CD4-positive, alpha-beta T cell treated with Interleukin-6 for 4 hours (primary cell): ENCODE results near the gene TRMU.
A peak's percentile ranks its signal among the peaks of the same experiment; 100 is the strongest.
"Not testable (repeated sequence)": the region's sequence is repeated elsewhere in the genome, so short reads cannot be mapped to it uniquely, and the experiment has no call there.

Source experiments
- DNase-seq: peaks from one replicate; pipeline ENCODE4 v3.0.0-alpha.2; 2020; ENCODE audit warnings: mixed read lengths

The TRMU gene

DNA sequence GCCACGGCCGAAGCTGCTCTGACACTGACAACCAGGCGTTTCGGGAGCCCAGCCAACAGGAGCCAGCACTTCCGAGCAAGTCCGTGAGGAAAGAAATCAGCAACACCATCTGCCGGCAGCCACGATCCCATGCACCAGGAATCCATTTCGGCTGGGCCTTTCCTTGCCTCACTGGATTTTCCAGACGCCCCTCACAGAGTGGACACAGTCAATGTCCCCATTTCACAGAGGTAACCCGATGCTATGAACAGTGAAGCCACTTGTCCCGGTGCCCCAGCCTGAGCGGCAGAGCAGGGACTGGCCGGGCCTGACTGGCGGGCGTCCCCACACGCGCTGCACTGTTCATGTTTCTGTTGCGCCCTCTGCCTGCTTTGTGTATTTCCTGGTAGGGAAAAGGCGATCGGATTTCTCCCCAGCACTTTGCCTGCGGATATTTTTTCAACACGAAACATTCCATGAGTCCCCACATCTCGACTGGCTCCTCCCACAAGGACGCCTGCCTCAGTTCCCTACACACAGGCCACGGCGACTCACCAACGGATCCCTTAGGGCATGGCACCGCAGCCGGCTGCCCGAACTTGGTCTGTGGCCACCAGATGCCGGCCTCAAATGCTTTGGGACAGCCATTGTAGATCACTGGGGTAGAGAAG, 55.3 kb downstream of the TRMU start:
- DNase-seq: no peak

DNA sequence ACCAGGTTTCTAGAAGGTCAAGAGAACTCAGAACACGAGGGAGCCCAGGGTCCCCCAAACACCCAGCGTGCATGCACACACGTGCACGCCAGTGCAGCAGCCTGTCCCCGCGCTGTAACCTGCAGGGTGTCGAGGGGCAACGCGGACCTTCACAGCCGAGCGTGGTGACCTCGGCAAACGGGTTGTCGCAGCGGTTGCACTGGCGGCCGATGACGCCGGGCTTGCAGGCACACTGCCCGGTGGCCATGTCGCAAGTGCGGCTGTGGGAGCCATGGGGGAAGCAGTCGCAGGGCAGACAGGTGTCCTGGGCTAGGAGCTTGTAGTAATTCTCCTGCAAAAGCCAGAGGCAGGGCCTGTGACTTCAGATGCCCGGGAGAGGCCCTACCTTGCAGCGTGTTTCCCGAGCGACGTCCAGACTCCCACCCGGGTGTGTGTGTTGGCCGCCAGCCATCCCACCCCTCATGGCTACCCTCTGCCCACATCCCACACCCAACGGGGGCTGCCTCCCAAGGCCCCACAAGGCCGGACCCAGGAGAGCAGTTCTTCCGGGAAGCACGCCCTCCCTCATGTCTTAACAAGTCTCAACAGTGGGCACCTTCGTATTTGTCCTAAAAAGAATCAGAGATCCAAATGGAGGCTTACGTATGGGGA, 56.1 kb downstream of the TRMU start:
- DNase-seq: no peak

DNA sequence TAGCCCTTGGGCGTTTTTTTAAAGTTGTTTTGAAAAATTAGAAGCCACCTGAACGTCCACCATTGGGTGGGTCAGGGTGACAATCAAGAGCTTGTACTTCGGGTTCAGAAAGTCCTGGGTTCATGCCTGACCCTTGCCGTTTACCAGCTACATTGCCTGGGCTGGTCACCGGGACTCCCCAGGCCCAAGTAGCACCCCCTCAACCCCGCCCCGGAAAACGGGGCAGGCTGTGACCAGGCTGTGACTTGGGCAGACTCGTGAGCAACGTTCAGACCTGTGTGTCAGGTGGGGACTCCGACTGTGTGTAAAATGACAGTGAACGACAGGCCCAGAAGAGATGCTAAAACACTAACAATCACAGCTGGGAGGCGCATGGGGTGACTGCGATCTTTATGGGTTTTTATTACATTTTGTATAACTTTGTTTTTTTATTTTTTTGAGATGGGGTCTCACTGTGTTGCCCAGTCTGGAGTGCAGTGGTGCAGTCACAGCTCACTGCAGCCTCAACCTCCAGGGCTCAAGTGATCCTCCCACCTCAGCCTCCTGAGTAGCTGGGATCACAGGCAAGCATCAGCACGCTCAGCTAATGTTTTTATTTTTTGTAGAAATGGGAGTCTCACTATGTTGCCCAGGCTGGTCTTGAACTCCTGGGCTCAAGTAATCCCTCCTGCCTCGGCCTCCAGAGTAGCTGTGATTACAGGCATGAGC, 56.8 kb downstream of the TRMU start:
- DNase-seq: no peak

DNA sequence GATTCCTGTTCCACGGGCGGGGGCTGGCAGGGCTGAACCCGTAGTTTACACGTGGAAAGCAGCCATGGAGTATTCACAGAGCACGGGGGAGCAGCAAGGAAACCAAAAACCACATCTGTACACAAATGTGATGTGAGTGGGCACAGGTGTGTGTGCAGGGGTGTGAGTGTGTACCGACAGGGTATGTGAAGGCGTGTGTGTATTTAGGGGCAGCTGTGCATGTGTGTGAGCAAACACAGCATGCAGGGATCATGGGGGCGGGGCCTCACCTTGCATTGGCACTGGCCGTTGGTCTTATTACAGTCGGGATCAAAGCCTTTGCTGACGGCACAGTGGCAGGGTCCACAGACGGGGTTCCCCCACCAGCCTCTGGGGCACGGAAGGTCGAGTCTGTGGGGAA, 58.4 kb downstream of the TRMU start:
- DNase-seq: peak; percentile 2

DNA sequence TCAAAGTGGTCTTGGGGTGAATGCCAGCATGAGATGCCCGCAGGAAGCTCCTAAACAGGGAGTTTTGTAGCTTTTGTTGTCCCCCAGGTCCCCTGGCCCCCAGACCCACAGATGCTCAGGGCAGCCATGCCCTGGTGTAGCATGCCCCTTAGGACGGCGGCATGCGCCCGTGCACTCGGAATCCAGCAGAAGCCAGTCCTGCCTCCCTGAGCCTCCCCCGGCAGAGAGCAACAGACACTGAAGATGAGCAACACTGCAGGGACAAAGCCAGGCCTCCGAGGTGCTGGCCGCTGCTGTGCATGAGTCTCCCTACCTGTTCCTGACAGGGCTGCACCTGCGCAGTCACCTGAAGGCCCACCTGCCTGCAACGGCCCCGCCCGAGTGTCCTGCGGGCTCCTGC, 59.1 kb downstream of the TRMU start:
- DNase-seq: no peak

DNA sequence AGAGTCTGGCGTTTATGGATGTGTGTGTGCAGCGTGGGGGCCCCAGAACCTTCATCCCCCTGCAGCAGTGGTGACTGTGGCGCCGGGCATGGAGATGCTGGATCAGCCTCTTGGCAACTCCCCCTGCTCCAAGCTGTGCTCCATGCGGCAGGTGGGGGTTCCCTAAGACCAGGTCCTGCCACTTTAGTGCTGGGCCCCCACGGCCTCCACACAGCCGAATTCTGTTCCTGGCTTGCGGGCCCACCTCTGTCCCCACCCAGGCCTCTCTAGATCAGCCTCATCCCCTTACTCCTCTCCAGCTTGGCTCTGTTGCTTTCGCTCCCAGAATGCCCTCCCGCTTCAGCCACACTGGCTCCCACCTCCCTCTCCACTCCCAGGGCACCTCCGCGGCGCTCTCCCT, 59.6 kb downstream of the TRMU start:
- DNase-seq: no peak

DNA sequence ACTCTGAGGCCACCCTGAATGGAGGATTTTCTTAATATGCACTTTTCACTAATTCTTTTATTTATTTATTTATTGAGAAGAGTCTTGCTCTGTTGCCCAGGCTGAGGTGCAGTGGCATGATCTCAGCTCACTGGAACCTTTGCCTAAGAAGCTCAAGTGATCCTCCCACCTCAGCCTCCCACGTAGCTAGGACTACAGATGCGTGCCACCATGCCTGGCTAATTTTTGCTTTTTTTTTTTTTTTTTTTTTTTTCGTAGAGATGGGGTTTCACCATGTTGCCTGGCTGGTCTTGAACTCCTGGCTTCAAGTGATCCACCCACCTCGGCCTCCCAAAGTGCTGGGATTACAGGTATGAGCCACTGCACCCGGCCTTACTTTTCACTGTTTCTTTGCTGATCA, 61.5 kb downstream of the TRMU start:
- not testable (repeated sequence) for DNase-seq

DNA sequence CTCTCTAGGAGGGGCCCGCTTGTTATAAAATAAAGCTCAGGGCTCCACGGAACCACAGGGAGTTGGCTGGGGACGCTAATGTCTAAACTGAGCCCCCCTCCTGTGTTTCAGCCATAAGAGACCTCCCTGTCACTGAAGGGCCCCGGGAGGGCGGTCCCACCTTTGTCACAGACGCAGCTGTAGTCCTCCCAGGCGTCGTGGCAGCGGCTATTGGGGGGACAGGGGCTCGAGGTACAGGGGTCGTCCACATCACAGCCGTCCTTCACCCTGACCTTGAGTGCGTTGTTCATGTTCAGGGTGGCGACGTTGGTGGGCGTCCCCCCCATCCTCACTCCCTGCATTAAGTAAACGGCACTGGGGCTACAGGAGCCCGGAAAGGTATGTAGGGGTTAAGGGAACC, 62.0 kb downstream of the TRMU start:
- no peak for DNase-seq

DNA sequence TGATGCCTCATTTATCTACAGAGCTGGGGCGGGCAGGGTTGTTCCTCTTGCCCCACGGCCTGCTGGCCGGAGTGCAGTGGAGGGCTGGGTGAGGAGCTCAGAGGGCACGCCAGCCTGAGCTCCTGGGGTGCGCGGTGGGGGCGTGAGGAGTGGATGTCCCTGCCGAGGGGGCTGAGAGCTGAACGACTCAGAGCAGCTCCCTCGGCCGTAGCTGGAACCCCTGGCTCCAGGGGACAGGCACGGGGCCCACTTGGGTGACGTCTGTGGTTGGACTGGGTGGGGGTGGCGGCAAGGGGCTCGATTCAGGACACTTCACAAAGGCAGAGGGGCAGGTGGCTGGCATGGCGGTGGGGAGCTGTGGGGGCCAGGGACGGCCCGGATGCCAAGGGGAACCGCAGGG, 62.4 kb downstream of the TRMU start:
- no peak for DNase-seq

DNA sequence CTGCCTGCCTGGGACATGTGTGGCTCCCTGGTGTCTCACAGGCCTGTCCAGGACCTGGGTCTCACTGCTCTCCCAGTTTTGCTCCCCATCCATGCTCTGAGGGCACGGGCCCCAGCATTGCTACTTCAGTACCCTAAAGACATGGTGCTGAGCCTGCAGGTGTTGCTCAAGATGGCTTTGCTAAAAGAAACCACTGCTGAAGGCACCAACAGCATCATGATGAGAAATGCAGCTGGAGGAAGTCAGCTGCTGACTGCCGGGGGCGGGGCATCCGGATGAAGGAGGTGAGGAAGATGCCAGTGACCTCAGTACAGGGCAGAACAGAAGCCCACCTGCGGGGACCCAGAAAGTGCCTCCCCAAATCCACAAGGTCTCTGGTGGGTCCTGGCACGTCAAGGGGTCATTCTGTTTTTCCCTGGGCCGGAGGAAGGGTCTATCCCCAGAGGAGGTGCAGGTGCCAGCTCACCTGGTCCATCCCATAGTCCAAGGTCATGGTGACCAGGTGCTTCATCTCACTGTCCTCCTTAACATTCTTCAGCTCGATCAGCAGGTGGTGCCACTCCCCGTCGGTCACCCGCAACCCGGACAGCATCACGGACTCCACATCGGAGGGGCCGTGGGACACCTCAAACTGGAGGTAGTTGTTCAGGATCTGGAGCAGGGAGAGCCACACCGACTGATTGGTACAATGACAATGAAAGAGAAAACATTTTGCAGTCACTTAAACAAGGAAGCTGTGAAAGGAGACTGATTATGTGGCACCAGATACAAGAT, 63.9 kb downstream of the TRMU start:
- no peak for DNase-seq

DNA sequence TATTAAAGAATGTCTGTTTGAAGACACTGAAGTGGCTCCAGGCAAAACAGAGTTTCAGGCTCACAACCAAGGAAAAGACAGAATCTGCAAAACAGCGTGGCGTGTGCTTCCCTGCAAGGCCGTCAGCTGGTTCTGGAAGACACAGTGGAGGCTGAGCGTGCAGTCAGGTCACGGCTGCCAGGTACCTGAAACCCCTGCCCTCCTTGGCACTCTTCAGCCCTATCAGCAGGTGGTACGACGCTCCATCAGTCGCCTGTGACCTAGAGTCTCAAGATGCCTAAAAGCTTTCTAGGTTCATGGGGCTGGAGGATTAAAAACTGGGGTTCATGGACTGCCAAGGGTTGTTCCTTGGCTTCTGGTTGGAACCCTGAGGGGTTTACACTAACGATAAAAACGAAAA, 65.9 kb downstream of the TRMU start:
- DNase-seq: no peak

DNA sequence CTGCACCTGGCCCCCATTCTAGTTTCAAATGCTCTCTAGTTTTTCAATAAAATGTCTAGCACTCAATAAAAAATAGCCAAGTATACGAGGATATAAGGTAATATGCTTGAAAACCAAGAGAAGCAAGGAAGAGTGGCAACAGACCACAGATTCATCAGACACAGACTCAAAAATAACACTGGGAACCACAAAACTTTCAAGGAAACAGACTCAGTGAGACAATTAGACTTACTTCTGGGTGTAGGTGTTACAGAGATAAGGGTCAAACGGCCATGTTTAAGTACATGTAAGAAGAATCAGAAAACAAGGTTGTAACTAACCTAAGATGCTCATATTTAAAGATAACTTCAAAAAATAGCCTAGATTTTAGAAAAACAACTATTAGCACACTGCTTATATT, 67.0 kb downstream of the TRMU start:
- no peak for DNase-seq

DNA sequence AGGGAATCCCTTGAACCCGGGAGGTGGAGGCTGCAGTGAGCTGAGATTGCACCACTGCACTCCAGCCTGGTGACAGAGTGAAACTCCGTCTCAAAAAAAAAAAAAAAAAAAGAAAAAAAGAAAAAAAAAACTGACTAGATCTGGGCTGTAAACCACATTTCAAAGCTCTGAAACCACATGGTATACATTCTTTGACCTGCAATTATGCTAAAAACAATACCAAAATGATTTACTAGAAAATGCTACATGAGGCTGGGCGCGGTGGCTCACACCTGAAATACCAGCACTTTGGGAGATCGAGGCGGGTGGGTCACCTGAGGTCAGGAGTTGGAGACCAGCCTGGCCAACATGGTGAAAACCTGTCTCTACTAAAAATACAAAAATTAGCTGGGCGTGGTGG, 68.4 kb downstream of the TRMU start:
- DNase-seq: not testable (repeated sequence)

DNA sequence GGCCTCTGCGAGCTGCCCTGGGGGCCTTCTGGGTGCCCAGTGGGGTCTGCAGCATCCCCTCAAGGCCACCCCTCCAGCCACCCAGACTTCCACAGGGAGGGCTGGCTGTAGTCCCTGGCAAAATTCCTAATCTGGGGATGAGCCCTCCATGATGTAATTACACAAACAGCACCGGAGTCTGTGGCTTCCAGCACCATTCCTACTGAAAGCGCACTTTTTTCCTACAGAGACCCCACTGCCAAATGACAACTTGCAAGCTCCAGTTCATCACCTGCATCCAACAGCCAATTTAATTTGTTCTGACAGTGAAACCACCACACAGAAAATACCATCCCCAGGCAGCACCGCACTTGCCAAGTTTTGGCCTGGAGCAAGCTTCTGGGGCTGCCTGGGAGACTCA, 70.4 kb downstream of the TRMU start:
- DNase-seq: no peak

DNA sequence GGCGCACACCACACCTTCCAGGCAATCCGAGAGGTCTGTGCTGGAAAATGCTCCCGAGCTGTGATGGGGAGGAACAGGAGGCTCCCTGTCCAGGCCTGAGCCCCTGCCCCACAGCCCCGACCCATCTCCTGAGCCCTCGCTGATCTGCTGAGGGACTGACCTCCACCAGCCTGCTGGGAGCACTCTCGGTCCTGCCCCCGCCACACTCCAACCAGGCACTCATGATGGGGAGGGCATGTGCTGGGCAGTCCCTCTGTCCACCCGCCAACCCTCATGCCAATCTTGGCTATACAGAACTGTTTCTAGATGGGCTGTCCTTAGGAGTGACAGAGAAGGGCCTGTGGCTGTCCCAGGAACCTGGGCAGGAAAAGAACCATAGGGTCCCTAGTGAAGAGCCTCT, 70.8 kb downstream of the TRMU start:
- no peak for DNase-seq

DNA sequence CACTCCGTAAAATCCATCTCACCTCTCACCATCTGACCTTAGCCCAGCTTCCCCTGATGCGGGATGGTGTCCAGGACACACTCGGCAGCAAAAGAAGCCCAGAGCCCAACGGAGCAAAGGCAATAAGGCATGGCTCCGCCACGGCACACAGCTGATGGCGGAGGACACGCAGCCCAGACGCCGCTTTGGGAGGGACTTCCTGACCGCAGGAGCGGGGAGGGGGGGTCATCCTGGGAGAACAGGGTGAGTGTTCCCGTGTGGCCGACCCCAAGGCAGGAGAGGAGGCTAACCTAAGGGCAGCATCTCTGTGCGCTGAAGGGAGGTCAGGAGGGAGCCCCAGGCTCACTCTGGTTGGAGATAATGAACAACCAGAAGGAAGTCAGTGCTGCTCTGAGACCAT, 71.3 kb downstream of the TRMU start:
- no peak for DNase-seq
